ENCODE measurements around the gene VEPH1.

The VEPH1 gene

DNA sequence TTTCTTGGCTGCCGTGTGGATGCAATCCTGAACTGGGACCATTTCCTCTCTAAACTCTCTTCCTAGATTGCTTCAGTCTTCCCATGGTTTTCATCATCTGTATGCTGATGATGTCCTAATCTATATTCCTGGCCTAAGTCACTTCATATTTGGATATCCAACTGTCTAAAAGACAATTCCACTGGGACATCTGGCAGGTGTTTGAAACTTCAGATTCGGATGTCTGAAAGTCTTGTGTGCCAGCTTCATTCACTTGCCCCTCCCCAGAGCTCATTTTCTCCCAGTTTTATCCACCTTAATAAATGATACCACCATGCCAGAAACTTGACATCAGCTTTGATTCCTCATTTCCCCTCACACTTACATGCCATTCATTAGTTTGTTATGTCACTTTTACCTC, 201.5 kb downstream of the VEPH1 start:
- TF ChIP-seq GABPA (IDR thresholded peaks at IDR 0.05; ENCODE audit: low read depth) (no peak), CTCF (IDR thresholded peaks at IDR 0.05; ENCODE audit: insufficient read depth, low read length) (no peak), POLR2AphosphoS5 (IDR thresholded peaks at IDR 0.05; ENCODE audit: low read depth) (no peak), SPI1 (IDR thresholded peaks at IDR 0.05; ENCODE audit: borderline replicate concordance, low read depth) (no peak)
- TF ChIP-seq, protein P1, sequence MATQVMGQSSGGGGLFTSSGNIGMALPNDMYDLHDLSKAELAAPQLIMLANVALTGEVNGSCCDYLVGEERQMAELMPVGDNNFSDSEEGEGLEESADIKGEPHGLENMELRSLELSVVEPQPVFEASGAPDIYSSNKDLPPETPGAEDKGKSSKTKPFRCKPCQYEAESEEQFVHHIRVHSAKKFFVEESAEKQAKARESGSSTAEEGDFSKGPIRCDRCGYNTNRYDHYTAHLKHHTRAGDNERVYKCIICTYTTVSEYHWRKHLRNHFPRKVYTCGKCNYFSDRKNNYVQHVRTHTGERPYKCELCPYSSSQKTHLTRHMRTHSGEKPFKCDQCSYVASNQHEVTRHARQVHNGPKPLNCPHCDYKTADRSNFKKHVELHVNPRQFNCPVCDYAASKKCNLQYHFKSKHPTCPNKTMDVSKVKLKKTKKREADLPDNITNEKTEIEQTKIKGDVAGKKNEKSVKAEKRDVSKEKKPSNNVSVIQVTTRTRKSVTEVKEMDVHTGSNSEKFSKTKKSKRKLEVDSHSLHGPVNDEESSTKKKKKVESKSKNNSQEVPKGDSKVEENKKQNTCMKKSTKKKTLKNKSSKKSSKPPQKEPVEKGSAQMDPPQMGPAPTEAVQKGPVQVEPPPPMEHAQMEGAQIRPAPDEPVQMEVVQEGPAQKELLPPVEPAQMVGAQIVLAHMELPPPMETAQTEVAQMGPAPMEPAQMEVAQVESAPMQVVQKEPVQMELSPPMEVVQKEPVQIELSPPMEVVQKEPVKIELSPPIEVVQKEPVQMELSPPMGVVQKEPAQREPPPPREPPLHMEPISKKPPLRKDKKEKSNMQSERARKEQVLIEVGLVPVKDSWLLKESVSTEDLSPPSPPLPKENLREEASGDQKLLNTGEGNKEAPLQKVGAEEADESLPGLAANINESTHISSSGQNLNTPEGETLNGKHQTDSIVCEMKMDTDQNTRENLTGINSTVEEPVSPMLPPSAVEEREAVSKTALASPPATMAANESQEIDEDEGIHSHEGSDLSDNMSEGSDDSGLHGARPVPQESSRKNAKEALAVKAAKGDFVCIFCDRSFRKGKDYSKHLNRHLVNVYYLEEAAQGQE (IDR thresholded peaks at IDR 0.05; ENCODE audit: insufficient replicate concordance, low read depth), result no peak
- Histone ChIP-seq H3K27ac (replicated peaks) (no peak overlapping the region), H3K27me3 (ENCODE audit: insufficient read depth, poor library complexity, severe bottlenecking) (peaks cover 3% of the 10 kb centered on the region), H3K4me3 (replicated peaks; ENCODE audit: insufficient read depth, low read length) (no peak overlapping the region)
- no peak for DNase-seq (ENCODE audit: low read depth in 1 of 2, low spot score in 1 of 2)

DNA sequence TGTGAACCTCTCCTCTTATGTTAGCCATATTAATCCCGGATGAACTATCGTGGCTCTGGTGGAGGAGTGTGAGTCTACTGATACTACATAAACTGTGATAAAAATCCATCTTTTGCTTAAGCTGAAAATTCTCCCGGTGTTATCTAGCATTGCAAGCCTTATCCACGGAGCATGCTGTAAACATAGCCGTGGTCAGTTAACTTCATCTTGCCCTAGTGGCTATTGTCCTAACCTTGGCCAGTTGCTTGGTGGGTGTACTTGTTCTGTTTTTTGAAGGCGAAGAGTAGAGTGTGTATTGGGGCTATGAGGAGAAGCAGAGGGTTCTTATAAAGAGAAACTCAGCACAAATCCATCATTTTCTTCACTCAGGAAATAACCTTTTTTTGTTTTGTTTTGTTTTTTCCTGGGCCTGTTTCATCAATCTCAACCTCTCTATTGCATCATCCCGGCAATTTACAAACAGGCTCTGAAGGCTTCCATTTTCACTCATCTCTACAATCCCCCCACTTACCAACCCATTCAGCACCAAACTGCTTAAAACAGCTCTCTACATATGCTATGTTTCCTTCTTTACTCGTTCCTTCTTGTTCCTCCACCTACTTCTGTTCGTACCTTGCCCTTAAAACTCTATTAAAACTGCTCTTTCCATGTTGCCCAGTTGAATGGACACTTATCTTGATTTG, 202.1 kb downstream of the VEPH1 start:
- H3K27ac ChIP-seq (replicated peaks), result no peak overlapping the region
- DNase-seq (ENCODE audit: low read depth in 1 of 2, low spot score in 1 of 2), result no peak
- no peak overlapping the region for H3K4me3 ChIP-seq (replicated peaks; ENCODE audit: insufficient read depth, low read length)
- TF ChIP-seq, protein P1 (IDR thresholded peaks at IDR 0.05; ENCODE audit: insufficient replicate concordance, low read depth), result no peak
- peaks cover 3% of the 10 kb centered on the region for H3K27me3 ChIP-seq (ENCODE audit: insufficient read depth, poor library complexity, severe bottlenecking)

DNA sequence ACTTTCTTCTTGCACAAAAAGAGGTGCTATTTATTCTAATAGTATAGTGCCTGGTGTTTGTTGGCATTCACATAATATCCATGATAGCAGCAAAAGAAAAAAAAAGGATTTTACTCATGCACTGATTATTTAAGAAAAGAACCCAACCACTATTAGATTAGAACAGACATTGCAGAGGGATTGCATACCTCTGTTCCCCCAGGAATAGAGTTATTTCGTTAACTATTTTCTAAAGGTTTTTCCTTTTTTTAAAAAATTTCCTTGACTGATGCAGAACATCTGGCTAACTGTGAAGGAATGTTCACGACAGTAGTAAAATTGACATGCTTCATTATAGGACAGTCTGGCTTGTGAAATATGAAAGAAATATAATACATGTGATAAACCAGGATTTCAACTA, 203.1 kb downstream of the VEPH1 start:
- no peak for DNase-seq (ENCODE audit: low read depth in 1 of 2, low spot score in 1 of 2)
- Histone ChIP-seq H3K27me3 (ENCODE audit: insufficient read depth, poor library complexity, severe bottlenecking) (peaks cover 3% of the 10 kb centered on the region), H3K27ac (replicated peaks) (no peak overlapping the region), H3K4me3 (replicated peaks; ENCODE audit: insufficient read depth, low read length) (no peak overlapping the region)
- TF ChIP-seq SPI1 (IDR thresholded peaks at IDR 0.05; ENCODE audit: borderline replicate concordance, low read depth) (no peak), GABPA (IDR thresholded peaks at IDR 0.05; ENCODE audit: low read depth) (no peak), POLR2AphosphoS5 (IDR thresholded peaks at IDR 0.05; ENCODE audit: low read depth) (no peak), CTCF (IDR thresholded peaks at IDR 0.05; ENCODE audit: insufficient read depth, low read length) (no peak)
- TF ChIP-seq, protein P1 (IDR thresholded peaks at IDR 0.05; ENCODE audit: insufficient replicate concordance, low read depth), result no peak
